DMS79 (cell line): Measurements from ENCODE around the gene CRNKL1.

Source experiments
- DNase-seq: peaks from one replicate; lab custom pipeline; 2025; lab: John Stamatoyannopoulos, UW

Gene CRNKL1

DNA sequence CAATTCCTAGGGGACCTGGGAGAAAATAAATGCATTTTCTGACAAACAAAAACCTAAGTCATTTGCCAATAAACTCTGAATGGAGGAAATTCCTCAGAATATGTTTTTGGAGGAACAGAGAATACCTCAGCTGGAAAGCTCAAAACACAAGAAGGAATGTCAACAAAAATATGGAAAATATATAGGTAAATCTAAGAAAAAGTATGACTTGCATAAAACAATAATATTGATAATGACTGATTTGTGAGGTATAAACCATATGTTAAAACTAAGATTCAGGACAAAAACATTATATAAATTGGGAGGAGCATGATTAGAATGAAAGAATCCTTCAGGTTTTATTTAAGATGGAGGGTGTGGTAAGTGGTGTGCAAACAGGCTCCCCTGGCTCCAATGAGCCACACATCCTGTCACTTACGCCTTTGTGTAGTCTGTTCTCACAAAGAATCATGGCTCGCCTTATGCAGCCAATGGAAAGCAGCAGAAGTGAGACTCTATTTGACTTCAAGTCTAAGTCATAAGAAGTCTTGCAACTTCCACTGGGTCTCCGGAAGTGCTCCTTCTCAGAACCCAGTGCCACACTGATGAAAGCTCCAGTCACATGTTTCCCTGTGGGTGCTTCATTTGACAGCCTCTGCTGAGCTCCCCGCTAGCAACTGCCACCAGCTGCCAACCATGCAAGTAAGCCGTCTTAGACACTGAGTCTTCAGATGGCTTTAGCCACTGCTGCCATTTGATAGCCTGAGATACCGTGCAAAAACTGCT, 8.2 kb upstream of the CRNKL1 start:
- no peak for DNase-seq

DNA sequence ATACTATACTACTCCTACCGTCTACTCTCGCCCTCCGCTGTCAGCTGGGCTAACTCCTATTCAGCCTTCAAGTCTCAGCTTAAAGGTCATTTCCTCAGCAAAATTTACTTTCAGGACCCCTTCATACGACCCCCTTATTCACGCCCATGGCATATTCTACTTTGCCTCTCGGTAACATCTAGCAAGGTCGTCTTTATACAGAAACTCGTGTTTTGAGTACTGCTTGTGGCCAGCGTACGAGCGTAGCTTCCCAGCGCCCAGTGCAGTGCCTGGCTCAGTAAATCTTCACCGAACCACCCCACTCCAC, 546 bp downstream of the CRNKL1 start:
- DNase-seq = no peak

DNA sequence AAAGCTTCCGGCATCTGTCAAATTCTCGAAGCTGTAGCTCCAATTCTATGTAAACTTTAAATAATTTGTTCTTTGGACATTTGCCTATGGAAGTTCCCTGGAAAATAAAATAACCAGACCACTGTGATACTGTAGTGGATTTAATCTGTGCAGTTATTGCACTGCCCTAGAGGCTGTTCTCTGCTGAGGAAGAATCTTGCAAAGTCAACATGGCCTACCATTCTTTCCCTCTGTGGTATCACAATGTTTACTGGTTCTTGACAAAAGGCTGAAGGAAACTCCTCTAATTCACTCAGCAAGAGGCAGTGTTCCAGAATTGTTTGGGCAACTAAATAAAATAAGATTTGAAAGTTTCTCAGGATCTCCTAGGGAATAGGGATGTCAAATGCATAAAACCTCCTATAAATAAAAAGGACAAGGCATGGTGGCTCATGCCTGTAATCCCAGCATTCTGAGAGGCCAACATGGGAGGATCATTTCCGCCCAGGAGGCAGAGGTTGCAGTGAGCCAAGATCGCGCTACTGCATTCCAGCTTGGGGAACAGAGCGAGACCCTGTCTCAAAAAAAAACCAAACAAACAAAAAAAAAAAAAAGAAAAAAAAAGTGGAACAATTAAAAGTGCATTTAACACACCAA, 12.4 kb downstream of the CRNKL1 start:
- DNase-seq = no peak

DNA sequence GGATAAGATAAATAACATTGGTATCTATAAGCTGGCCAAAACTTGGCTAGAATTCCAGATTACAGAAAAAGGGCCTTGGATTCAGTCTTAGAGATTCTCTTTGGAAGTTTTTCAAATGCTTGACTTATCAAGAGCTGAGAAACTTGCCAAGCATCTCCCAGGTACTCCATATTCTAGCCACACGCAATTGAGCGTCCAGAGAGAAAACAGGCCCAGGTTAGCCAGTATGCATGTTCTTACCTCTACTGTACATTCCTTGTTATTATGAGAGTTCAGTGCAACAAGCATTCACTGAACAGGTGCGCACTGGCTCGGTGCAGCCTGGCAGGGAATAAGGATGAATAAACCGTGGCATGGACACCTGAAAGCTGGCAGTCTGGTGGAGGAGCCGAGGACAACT, 13.7 kb downstream of the CRNKL1 start:
- no peak for DNase-seq

DNA sequence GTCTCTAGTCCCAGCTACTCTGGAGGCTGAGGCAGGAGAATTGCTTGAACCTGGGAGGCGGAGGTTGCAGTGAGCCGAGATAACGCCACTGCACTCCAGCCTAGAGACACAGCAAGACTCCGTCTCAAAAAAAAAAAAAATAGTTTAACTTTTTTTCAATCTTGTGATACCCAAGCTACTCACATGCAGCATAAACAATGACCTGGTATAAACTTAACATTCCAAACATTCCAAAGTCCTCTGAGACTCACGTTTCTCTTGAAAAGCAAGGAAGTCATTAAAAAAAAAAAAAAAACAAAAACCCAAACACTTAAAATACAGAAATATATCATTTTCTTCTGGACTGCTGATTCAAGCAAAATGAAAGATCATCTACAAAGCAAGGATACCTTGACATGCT, 14.3 kb downstream of the CRNKL1 start:
- DNase-seq = no peak

DNA sequence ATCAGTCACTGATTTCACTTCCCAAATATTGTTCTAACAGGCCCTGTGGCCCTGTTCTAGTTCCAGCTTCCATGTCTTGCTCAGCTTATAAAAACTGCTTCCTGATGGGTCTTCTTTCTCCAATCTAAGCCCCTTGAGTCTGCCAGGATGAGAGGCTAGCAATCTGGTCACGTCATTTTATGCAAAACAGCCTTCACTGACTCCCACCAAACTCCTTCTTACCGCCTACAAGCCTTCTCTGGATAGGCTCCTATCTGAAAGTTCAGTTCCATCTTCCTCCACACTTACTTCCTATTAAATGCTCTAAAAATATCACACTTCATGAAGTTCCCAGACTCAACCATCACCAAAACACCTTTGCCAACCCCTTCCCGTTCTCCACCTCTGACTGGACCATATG, 15.5 kb downstream of the CRNKL1 start:
- no peak for DNase-seq

DNA sequence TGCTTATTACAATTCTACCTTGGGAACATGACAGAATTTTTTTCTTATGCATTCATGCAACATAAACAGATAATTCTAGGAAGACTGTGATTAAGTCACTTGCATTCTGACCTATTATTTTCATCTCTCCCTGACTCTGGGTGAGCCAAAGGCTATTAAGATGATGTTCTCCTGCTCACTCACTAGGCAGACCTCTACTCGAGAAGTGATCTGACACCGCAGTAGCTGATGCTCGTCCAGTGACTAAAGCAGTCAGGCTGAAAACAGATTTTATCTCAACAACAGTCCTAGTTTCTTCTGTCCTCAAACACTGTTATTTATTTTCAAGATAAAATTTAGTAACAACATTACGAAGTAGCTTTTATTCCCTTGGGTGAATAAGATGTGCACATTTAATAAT, 17.8 kb downstream of the CRNKL1 start:
- DNase-seq = no peak

DNA sequence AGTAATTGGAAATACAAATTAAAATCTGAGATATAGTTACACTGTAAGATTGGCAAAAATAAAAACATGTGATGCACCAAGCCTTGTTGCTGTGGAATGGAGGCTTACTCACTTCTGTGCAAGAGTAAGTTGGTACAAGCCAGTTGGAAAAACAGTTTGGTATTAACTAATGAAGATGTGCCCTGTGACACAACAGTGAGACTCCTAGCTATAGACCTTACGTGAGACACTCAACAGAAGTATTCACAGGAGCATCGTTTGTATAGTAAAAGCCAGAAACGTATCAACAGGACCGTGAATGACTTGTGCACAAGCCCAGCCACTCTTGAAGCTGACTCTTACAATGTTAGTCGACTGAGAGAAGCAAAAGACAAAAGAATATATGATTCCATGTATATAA, 20.5 kb downstream of the CRNKL1 start:
- DNase-seq = no peak

DNA sequence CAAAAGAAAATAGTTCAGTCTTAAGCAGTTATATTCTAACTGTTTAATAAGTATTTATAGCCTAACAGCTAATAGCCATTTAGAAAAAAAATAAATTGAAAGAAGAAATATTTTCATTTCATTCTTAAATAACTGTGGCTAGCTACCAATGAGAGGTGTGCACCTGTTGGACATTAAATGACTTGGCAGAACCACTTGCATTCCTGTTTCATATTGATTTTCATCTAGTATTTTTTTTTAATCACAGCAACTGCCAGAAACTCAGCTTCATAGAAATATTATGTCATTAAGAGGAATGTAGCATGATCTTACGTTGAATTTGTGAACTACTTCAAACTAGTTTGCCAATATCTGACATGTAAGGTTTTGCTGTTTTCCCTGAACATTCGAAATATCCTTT, 25.0 kb downstream of the CRNKL1 start:
- DNase-seq = no peak

DNA sequence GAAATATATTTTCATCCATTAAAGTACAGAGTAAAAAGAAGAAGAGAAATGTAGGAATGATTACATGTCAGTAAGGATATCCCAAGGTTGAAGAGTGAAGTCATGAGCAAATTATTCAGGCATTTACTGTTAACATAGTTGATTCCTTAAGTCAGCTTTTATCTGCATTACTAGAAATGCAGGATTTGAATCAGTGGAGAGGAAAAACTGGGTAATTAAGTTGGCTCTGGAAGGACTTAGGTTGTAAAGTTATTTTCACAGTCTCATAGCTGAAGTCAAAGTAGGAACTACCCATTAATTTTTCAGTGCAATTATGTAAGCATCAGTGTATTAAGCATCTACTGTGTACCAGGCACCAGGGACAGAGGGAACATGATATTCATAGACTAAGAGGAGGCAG, 27.3 kb downstream of the CRNKL1 start:
- DNase-seq = no peak

DNA sequence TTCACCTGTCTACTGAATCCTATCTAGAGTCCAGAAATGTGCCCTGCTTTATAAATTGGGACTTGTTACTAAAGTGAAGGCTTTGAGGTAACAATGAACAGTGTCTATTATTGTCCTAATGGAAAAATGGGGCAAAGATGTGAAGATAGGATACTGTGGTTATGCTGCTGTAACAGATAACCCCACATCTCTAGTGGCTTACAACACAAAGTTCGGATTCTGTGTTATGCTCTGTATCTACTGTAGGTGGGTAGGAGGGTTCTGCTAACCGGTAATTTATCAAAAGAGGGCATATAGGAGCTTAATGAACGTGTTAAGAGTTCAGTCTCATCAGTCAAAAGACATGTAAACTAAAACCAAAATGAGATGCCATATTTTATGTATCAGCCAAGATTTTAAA, 28.9 kb downstream of the CRNKL1 start:
- DNase-seq = no peak

DNA sequence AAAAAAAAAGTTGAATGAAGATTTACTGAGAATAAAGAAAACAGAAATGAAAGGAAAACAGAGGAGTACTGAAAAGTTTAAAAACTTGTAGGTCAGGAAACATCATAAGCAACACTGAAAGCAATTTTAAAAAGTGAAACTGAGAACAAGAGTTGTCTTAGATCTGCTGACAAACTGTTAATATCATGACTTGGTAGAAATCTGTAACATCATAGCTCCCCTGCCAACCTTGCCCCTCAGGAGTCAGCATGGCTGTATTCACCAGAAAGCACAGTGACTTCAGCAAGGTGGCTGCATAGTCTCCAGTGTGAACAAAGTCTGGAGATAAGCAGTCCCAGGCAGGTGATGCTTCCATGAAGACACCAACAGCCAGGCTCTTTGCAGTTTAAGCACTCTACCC, 29.8 kb downstream of the CRNKL1 start:
- DNase-seq = no peak

DNA sequence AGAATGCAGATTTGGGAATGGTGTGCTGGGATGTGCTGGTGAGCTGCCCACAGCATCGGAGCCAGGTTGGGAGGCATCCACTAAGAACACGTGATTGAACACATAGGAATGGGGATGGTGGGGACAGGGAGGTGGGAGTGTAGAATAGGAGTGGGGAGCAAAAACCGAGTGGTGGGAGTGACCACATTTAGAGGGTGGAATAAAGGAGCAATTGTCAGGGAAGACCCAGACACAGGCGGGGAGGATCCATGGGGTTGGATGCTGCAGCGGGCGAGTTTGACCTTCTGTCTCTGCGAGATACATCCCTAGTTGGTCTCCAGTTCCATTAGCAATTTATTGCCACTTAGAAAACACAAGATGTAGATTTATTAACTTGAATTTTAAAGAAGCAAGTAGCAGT, 30.4 kb downstream of the CRNKL1 start:
- no peak for DNase-seq

DNA sequence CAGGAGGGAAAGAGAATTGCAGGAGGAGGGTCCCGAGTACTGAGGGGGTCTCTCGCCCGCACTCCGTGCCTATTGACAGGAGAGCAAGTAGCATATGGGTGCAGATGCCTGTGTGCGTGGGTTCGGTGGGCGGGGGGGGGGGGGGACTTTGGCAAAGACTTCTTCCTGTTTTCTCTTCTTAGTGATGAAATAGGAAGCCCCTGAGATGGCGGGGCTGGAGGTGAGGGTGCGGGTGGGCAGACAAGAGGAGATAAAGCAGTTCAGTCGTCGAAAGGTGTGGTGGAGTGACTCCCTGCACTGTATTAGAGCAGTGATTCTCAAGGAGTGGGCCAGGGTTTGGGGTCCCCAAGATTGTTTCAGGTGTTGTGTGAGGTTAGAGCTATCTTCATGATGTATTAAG, 31.4 kb downstream of the CRNKL1 start:
- no peak for DNase-seq

DNA sequence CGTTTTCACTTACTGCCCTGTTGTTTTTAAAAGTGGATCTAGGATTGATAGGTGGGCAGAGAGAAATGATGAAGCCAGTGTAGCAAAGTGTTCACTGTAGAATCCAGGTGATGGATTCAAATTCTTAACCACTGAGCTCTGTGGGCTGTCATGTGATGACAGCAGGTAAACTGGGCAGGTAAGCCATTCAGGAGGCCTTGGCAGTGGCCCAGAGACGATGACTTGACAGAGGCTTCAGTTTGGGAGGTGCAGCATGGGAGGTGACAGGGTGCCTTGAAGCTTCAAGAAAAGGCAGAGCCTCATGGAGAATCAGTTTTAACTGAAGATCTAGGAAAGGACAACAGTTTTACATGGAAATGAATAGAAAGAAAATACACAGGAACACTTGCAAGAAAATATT, 33.1 kb downstream of the CRNKL1 start:
- no peak for DNase-seq

DNA sequence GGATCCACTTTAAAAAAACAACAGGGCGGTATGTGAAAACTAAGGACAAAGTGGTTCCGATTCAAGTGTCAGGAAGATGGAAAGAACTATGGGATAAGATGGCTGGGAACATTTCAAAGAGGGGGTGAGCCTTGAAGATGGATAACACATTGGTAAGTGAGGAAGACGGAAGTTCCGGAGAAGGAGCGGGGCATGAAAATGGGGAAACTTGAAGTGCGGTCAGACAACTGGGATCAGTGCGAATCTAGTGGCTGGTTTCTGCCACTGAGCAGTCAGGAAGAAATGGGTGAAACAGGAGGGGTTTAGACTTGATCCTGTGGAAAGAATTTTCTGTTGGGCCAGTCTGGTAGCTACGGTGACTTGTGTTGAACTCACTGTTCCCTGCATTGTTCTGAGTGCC, 33.9 kb downstream of the CRNKL1 start:
- no peak for DNase-seq

DNA sequence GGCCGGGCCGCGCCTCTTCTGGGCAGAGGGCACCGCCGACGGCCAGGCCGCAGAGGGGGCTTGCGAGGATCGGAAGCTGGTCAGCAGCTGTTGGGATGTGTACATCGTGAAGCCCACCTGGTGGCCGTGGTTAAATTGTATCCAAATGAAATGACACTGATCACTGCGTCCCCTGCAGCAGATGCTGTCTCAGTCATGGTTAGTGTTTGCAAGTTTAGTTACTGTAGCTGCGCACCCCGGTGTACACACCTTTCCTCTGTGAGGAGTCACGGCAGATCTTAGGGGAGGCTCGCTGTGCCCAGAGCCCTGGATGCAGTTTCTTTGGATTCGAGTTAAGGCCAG, 34.5 kb downstream of the CRNKL1 start:
- DNase-seq = no peak

DNA sequence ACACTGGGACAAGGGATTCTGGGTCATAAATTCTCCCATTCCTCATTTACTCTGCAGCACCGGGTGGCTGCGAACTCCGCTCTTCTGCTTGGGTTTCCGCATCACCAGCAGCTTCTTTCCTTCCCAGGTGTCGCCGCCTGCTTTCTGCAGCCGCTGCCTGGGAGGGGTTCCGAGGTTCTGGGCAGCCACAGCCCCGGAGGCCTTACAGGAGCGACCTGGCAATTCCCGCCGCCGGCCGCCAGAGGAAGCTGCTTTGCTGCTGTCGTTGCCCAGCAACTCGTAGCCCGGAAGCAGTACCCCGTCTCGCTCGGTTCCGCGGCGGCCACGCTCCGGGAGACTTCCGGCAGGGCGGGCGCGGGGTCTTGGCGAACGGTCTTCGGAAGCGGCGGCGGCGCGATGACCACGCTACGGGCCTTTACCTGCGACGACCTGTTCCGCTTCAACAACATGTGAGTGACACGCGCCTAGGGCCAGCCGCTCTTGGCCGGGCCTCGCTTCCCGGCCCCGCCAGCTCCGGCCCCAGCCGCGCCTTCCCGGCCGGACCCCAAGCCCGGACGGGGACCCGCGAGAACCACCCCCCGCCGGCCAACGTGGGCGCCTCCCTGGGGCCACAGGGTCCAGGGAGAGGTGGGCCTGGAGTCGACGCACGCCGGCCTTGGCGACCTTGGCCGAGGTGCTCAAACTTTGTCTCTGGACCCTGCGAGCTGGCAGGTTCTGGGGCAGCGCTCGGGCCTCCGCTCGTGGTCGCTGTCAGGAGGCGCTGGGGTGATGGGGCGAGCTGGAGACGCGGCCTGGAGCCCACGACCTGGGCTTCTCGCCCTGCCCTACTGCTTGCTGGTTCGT, 35.0 kb downstream of the CRNKL1 start, which contains the start of gene NAA20:
Gene NAA20, plus strand, starts transcription at position 362 of the 843 bp plus-strand sequence. Its CDS starts 35 bp downstream, at position 397.
- DNase-seq = peak; percentile 82

DNA sequence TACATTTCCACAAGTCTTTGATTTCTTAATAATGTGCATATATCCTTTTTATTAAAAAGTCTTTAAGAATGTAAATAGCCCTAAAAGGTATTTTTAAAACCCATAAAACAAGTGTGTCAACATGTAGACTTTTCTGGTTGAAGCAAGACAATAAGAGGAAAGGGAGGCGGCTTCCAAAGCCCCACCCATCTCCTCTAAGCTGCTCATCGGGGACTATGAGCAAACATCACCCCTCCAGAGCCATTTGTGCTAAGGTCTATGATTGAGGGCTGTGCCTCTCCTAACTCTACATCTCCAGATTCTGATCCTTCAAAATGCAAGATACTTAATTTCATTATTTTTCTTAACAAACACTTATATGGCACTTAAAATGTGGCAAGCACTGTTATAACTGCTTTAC, 37.6 kb downstream of the CRNKL1 start:
- no peak for DNase-seq

DNA sequence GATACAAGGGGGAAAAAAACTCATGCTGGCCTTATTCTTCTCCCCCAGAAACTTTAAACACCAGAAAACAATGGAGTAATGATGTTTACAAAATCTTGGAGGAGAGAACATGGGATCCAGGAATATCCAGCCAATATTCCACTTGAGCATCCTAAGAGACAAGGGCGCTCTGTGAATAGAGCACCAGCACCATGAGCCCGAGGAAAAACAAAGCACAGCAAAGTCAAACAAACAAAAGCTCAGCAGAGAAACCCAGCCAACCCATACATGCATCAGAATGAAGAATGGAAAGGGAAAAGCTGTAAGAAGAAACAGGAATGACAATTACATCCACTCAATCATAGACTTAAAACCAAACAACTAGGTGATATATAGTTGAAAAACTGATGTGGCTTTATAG, 39.7 kb downstream of the CRNKL1 start:
- DNase-seq = no peak

DNA sequence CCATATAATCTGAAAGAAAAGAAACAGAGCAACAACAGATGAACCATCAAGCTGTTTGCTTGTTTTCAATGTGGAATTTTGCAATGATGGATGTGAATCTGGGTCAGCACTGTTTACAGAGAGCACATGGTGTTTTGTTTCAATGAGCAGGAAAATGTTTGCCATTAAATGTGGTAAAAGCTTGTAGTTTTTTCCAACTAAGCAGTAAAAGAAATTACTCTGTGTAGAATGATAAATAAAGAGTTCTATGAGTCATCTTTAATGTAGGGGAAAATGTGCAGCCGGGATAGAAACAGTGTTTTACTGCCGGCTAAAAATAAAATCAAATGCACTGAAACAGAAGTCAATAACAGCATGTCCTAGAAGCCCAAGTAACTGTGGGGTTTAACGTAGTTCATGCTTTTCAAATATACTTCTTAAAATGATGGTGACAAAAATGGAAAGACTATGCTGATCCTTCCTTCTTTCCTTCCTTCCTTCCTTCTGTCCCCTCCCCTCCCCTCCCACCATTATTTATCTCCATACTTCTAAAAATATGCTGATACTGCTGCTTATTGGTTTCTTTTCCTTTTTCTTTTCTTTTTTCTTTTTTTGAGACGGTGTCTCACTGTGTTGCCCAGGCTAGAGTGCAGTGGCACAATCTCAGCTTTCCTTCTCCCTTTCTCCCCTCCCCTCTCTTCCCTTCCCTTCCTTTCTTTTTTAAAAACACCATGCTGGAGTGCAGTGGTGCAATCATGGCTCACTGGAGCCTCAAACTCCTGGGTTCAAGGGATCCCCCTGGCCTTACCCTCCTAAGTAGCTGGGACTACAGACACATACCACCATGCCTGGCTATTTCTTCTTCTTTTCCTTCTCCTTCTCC, 41.4 kb downstream of the CRNKL1 start:
- DNase-seq = no peak

DNA sequence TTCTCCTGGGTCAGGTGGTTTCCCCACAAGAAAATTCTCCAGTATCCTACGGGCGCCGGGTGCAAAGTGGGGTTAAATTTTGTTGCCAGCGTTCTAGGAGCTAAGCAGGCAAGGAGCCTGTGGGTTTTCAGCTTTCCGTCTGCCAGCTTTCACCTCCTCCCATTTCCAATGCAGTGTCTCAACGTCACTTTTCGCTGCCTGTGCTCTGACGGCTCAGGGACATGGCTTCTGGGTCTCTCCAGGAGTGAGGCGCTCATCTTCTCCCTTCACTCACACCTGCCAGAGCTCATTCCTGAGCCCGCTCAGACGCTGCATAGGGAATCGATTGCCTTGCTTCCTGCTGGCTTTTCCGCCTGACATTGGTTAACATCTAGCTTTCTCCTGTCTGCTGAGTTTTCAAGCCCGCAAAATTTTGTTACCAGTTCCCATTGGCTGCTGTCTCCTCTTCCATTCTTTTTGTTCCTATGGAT, 42.4 kb downstream of the CRNKL1 start:
- DNase-seq = no peak
